ENCODE results near the gene F13A1.

The F13A1 gene

GRCh38 chr6:6179858-6180623 is 140.4 kb downstream of the F13A1 start:
- no peaks in the 10 kb centered on the region for H3K36me3 ChIP-seq

GRCh38 chr6:6178795-6179194 is 141.7 kb downstream of the F13A1 start:
- Histone ChIP-seq H3K4me3 (ENCODE audit: low read depth in 1 of 2, low read length in 1 of 2) (no peak overlapping the region), H3K9me3 (no peaks in the 10 kb centered on the region), H3K36me3 (no peaks in the 10 kb centered on the region), H3K27me3 (no peaks in the 10 kb centered on the region), H3K4me1 (ENCODE audit: control insufficient read depth in 1 of 2, insufficient read depth in 1 of 2, low read depth in 1 of 2, low read length in 1 of 2) (no peaks in the 10 kb centered on the region), H3K27ac (no peak overlapping the region)
- TF ChIP-seq CTCF (IDR thresholded peaks at IDR 0.05) = no peak

More at GRCh38 chr6:6179858-6180623, 140.4 kb downstream of the F13A1 start:
- no peaks in the 10 kb centered on the region for H3K27me3 ChIP-seq
- no peaks in the 10 kb centered on the region for H3K9me3 ChIP-seq
- H3K27ac ChIP-seq = no peak overlapping the region
- H3K4me3 ChIP-seq (ENCODE audit: low read depth in 1 of 2, low read length in 1 of 2) = no peak overlapping the region
- no peaks in the 10 kb centered on the region for H3K4me1 ChIP-seq (ENCODE audit: control insufficient read depth in 1 of 2, insufficient read depth in 1 of 2, low read depth in 1 of 2, low read length in 1 of 2)
- no peak for TF ChIP-seq CTCF (IDR thresholded peaks at IDR 0.05)

GRCh38 chr6:6177754-6178153 is 142.7 kb downstream of the F13A1 start:
- TF ChIP-seq CTCF (IDR thresholded peaks at IDR 0.05) = no peak
- Histone ChIP-seq H3K4me3 (ENCODE audit: low read depth in 1 of 2, low read length in 1 of 2) (no peak overlapping the region), H3K27me3 (no peaks in the 10 kb centered on the region), H3K36me3 (no peaks in the 10 kb centered on the region), H3K4me1 (ENCODE audit: control insufficient read depth in 1 of 2, insufficient read depth in 1 of 2, low read depth in 1 of 2, low read length in 1 of 2) (no peaks in the 10 kb centered on the region), H3K9me3 (no peaks in the 10 kb centered on the region), H3K27ac (no peak overlapping the region)

GRCh38 chr6:6176586-6177228 is 143.8 kb downstream of the F13A1 start:
- Histone ChIP-seq H3K4me1 (ENCODE audit: control insufficient read depth in 1 of 2, insufficient read depth in 1 of 2, low read depth in 1 of 2, low read length in 1 of 2) (no peaks in the 10 kb centered on the region), H3K9me3 (no peaks in the 10 kb centered on the region), H3K36me3 (no peaks in the 10 kb centered on the region), H3K27me3 (no peaks in the 10 kb centered on the region), H3K4me3 (ENCODE audit: low read depth in 1 of 2, low read length in 1 of 2) (no peak overlapping the region), H3K27ac (no peak overlapping the region)
- TF ChIP-seq CTCF (IDR thresholded peaks at IDR 0.05) = no peak

GRCh38 chr6:6176127-6176526 is 144.3 kb downstream of the F13A1 start:
- Histone ChIP-seq H3K36me3 (no peaks in the 10 kb centered on the region), H3K9me3 (no peaks in the 10 kb centered on the region), H3K27ac (no peak overlapping the region), H3K4me3 (ENCODE audit: low read depth in 1 of 2, low read length in 1 of 2) (no peak overlapping the region), H3K27me3 (no peaks in the 10 kb centered on the region), H3K4me1 (ENCODE audit: control insufficient read depth in 1 of 2, insufficient read depth in 1 of 2, low read depth in 1 of 2, low read length in 1 of 2) (no peaks in the 10 kb centered on the region)
- TF ChIP-seq CTCF (IDR thresholded peaks at IDR 0.05) = no peak

All from neutrophil (primary cell).